GM23248 (cell line): ENCODE data around the gene ANKRD24. TPM values are rescaled to one million over a fixed set of nuclear protein-coding genes. Genes with fewer than 3 reads are reported as not detected.
"Not testable (repeated sequence)": the region's sequence is repeated elsewhere in the genome, so short reads cannot be mapped to it uniquely, and the experiment has no call there.

Experiments used
- DNase-seq: peaks from one replicate; pipeline ENCODE4 v3.0.0-alpha.2; 2015
- H2AFZ ChIP-seq: fragments of 200-600 bp; sonication (generic); 2 replicates; pipeline ENCODE4 v1.6.1; 2016; ENCODE audit warnings: antibody characterized with exemption
- H3F3A ChIP-seq: fragments of 200-600 bp; sonication (generic); 2 replicates; pipeline ENCODE4 v1.6.1; 2016; ENCODE audit warnings: mild to moderate bottlenecking, antibody characterized with exemption, mixed run types; ENCODE audit not compliant: insufficient read depth
- H3K27ac ChIP-seq: fragments of 200-600 bp; sonication (generic); 2 replicates; pipeline ENCODE4 v1.5.1; 2016; ENCODE audit warnings: mild to moderate bottlenecking
- H3K27me3 ChIP-seq: fragments of 200-600 bp; sonication (generic); replicated peaks from 2 replicates; pipeline ENCODE4 v1.6.1; 2016; ENCODE audit warnings: mild to moderate bottlenecking; ENCODE audit not compliant: insufficient read depth
- H3K36me3 ChIP-seq: fragments of 200-600 bp; sonication (generic); 2 replicates; pipeline ENCODE4 v1.6.1; 2016; ENCODE audit warnings: low read depth, mild to moderate bottlenecking
- H3K4me1 ChIP-seq: fragments of 200-600 bp; sonication (generic); 2 replicates; pipeline ENCODE4 v1.6.1; 2016; ENCODE audit warnings: mild to moderate bottlenecking; ENCODE audit not compliant: insufficient read depth
- H3K4me2 ChIP-seq: fragments of 200-600 bp; sonication (generic); one replicate; pipeline ENCODE4 v1.6.1; 2016; ENCODE audit warnings: mild to moderate bottlenecking; ENCODE audit not compliant: unreplicated experiment
- H3K4me3 ChIP-seq: fragments of 200-600 bp; sonication (generic); 2 replicates; pipeline ENCODE4 v1.5.1; 2016; ENCODE audit warnings: mild to moderate bottlenecking
- H3K79me2 ChIP-seq: fragments of 200-600 bp; sonication (generic); 2 replicates; pipeline ENCODE4 v1.6.1; 2016; ENCODE audit warnings: mild to moderate bottlenecking; ENCODE audit not compliant: insufficient read depth
- H3K9ac ChIP-seq: fragments of 200-600 bp; sonication (generic); 2 replicates; pipeline ENCODE4 v1.6.1; 2016; ENCODE audit warnings: mild to moderate bottlenecking
- H3K9me2 ChIP-seq: fragments of 200-600 bp; sonication (generic); 2 replicates; pipeline ENCODE4 v1.6.1; 2016; ENCODE audit warnings: mixed run types, mild to moderate bottlenecking, moderate library complexity; ENCODE audit not compliant: insufficient read depth
- H3K9me3 ChIP-seq: fragments of 200-600 bp; sonication (generic); one replicate; pipeline ENCODE4 v1.6.1; 2017; ENCODE audit warnings: low read depth
- H4K20me1 ChIP-seq: fragments of 200-600 bp; sonication (generic); 2 replicates; pipeline ENCODE4 v1.6.0; 2016; ENCODE audit not compliant: insufficient read depth
- EZH2 ChIP-seq: fragments of 200-600 bp; sonication (generic); IDR thresholded peaks from 2 replicates; pipeline ENCODE4 v1.6.1; 2018; ENCODE audit warnings: antibody characterized with exemption, mild to moderate bottlenecking; ENCODE audit not compliant: insufficient read depth, poor library complexity, severe bottlenecking
- EZH2phosphoT487 ChIP-seq: fragments of 200-600 bp; sonication (generic); IDR thresholded peaks from 2 replicates; pipeline ENCODE4 v1.6.1; 2018; ENCODE audit warnings: antibody characterized with exemption, moderate library complexity, mild to moderate bottlenecking, low read depth; ENCODE audit not compliant: insufficient read depth
- WGBS, 2 experiments: methylation state at CpG; one replicate each; pipeline ENCODE4 v1.1.6; 2015 to 2017; ENCODE audit warnings: low lambda C conversion rate in 2 of 2, low coverage in 1 of 2; ENCODE audit errors: missing lambda C conversion rate in 2 of 2; 5-methylcytosine and 5-hydroxymethylcytosine counted together
- in situ Hi-C: fragments of 300-500 bp; cut with MboI; formaldehyde crosslinking; loops from 2 replicates; pipeline ENCODE4 v1.15.0; 2020
- polyA plus RNA-seq: library from polyadenylated mRNA; unstranded; fragments of >200 nt; fragmentation: Nextera tagmentation; extraction: Ambion mirVana; gene quantifications from 2 replicates; pipeline ENCODE4 v1.2.1, GENCODE V29; 2016
- total RNA-seq: library from RNA; depleted of rRNA; stranded (reverse); fragments of >200 nt; shearing (Covaris generic); gene quantifications from 2 replicates; pipeline ENCODE4 v1.2.3, GENCODE V29; 2014; rRNA removed

Gene ANKRD24
- total and polyA plus RNA-seq, 2 experiments from 2014 or later = 0.46 to 0.54 TPM

GRCh38 chr19:4268816-4269430, 86.4 kb downstream of the ANKRD24 start:
- Histone ChIP-seq H3K27me3 (no peaks in the 10 kb centered on the region), H4K20me1 (no peaks in the 10 kb centered on the region), H3F3A (no peaks in the 10 kb centered on the region), H3K9ac (no peak overlapping the region), H3K9me3 (no peaks in the 10 kb centered on the region), H3K4me3 (no peak overlapping the region), H3K36me3 (0 out of 2 replicates have a peak, but pooled peaks cover 4% of the 10 kb centered on the region), H3K9me2 (no peaks in the 10 kb centered on the region), H3K4me1 (no peaks in the 10 kb centered on the region), H3K4me2 (no peak overlapping the region), H2AFZ (no peak overlapping the region), H3K79me2 (no peaks in the 10 kb centered on the region), H3K27ac (no peak overlapping the region)
- DNase-seq = no peak
- TF ChIP-seq EZH2phosphoT487 = no peak
- TF ChIP-seq EZH2 = no peak
- WGBS, 2 experiments = 86 to 88% methylated on average over 13 of the region's 13 CpGs
- in situ Hi-C loops = no loop called here

DNA sequence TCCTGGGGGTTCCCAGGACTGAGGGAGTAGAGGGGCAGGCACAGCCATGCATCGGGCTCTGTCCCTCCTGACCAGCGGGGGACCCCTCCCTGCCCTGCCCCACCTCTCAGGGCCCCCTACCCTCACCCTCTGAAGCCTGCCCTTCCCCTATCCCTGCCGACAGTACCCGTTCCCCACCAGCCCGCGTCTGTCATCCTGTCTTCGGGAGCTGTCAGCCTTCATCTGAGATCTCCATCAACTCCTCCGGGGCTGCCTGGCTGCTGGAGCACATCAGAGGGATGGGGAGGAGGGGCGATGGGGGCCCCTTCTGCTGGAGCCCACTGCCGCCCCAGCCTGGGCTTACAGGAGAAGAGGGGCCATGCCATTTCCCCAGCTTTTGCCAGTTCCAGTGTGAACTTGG, 90.4 kb downstream of the ANKRD24 start:
- Histone ChIP-seq H3K36me3 (no peaks in the 10 kb centered on the region), H3K27ac (no peak overlapping the region), H3K27me3 (peaks cover 5% of the 10 kb centered on the region), H3K9me3 (no peaks in the 10 kb centered on the region), H3K4me1 (no peaks in the 10 kb centered on the region), H3K9me2 (no peaks in the 10 kb centered on the region), H3K79me2 (no peaks in the 10 kb centered on the region), H4K20me1 (no peaks in the 10 kb centered on the region), H3K4me2 (no peak overlapping the region), H2AFZ (no peak overlapping the region), H3K9ac (no peak overlapping the region), H3K4me3 (no peak overlapping the region), H3F3A (no peaks in the 10 kb centered on the region)
- 56 to 58% methylated on average over 9 to 10 of the region's 10 CpGs for WGBS, 2 experiments
- TF ChIP-seq EZH2 (no peak), EZH2phosphoT487 (no peak)
- no peak for DNase-seq
- in situ Hi-C loops = no loop called here

DNA sequence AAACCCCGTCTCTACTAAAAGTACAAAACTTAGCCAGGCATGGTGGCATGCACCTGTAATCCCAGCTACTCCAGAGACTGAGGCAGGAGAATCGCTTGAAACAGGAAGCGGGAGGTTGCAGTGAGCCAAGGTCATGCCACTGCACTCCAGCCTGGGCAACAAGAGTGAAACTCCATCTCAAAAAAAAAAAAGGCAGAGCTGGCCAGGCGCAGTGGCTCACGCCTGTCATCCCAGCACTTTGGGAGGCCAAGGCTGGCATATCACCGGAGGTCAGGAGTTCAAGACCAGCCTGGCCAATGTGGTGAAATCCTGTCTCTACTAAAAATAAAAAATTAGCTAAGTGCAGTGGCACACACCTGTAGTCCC, 91.8 kb downstream of the ANKRD24 start:
- H3K4me2 ChIP-seq, H3K27me3 ChIP-seq, H4K20me1 ChIP-seq, H2AFZ ChIP-seq, H3K9me3 ChIP-seq, in situ Hi-C loops, H3K79me2 ChIP-seq, H3K9me2 ChIP-seq, H3K4me1 ChIP-seq, H3K4me3 ChIP-seq, H3K9ac ChIP-seq, H3F3A ChIP-seq, H3K27ac ChIP-seq, DNase-seq, H3K36me3 ChIP-seq: not testable (repeated sequence)
- 68% methylated on average over 6 of the region's 6 CpGs for WGBS, 2 experiments

Other genes with a start within 250 kb of the ANKRD24 start
- gene NMRK2, start 249.6 kb upstream of the ANKRD24 start, total RNA-seq = not detected in 2 replicates
- gene NMRK2, start 249.6 kb upstream of the ANKRD24 start, polyA plus RNA-seq = not detected in 2 replicates
- 167 and 194 TPM in 2 replicates for gene DAPK3, start 211.6 kb upstream of the ANKRD24 start, total RNA-seq
- 47.6 and 51.1 TPM in 2 replicates for gene DAPK3, start 211.6 kb upstream of the ANKRD24 start, polyA plus RNA-seq
- 2,755 and 2,906 TPM in 2 replicates for gene EEF2, start 197.2 kb upstream of the ANKRD24 start, total RNA-seq
- gene EEF2, start 197.2 kb upstream of the ANKRD24 start, polyA plus RNA-seq = 326 and 331 TPM in 2 replicates
- gene PIAS4, start 175.0 kb upstream of the ANKRD24 start, total RNA-seq = 16.8 and 21.0 TPM in 2 replicates
- gene PIAS4, start 175.0 kb upstream of the ANKRD24 start, polyA plus RNA-seq = 6.9 and 9.1 TPM in 2 replicates
- 33.6 and 41.3 TPM in 2 replicates for gene ZBTB7A, start 115.8 kb upstream of the ANKRD24 start, total RNA-seq
- 17.8 and 20.6 TPM in 2 replicates for gene ZBTB7A, start 115.8 kb upstream of the ANKRD24 start, polyA plus RNA-seq
- 162 and 212 TPM in 2 replicates for gene MAP2K2, start 58.6 kb upstream of the ANKRD24 start, total RNA-seq
- 32.3 and 47.0 TPM in 2 replicates for gene MAP2K2, start 58.6 kb upstream of the ANKRD24 start, polyA plus RNA-seq
- not detected in 2 replicates for gene CREB3L3, start 29.1 kb upstream of the ANKRD24 start, total RNA-seq
- gene CREB3L3, start 29.1 kb upstream of the ANKRD24 start, polyA plus RNA-seq = not detected in 2 replicates
- 12.0 and 14.4 TPM in 2 replicates for gene SIRT6, start 126 bp upstream of the ANKRD24 start, total RNA-seq
- 19.6 and 20.0 TPM in 2 replicates for gene SIRT6, start 126 bp upstream of the ANKRD24 start, polyA plus RNA-seq
- gene EBI3, start 46.8 kb downstream of the ANKRD24 start, total RNA-seq = 0.76 TPM in 1 of 2 replicates, not detected in the other
- 0.56 and 1.1 TPM in 2 replicates for gene EBI3, start 46.8 kb downstream of the ANKRD24 start, polyA plus RNA-seq
- 17.3 and 20.1 TPM in 2 replicates for gene YJU2, start 64.4 kb downstream of the ANKRD24 start, total RNA-seq
- 10.6 and 12.9 TPM in 2 replicates for gene YJU2, start 64.4 kb downstream of the ANKRD24 start, polyA plus RNA-seq
- not detected in 2 replicates for gene SHD, start 96.6 kb downstream of the ANKRD24 start, total RNA-seq
- gene SHD, start 96.6 kb downstream of the ANKRD24 start, polyA plus RNA-seq = not detected in 2 replicates
- not detected in 2 replicates for gene TMIGD2, start 119.7 kb downstream of the ANKRD24 start, total RNA-seq
- gene TMIGD2, start 119.7 kb downstream of the ANKRD24 start, polyA plus RNA-seq = not detected in 2 replicates
- 5.8 and 16.2 TPM in 2 replicates for gene FSD1, start 121.9 kb downstream of the ANKRD24 start, total RNA-seq
- gene FSD1, start 121.9 kb downstream of the ANKRD24 start, polyA plus RNA-seq = 5.8 TPM in 2 replicates
- gene STAP2, start 156.1 kb downstream of the ANKRD24 start, total RNA-seq = 1.8 and 6.4 TPM in 2 replicates
- 1.7 TPM in 2 replicates for gene STAP2, start 156.1 kb downstream of the ANKRD24 start, polyA plus RNA-seq
- gene MPND, start 160.9 kb downstream of the ANKRD24 start, total RNA-seq = 3.0 and 6.2 TPM in 2 replicates
- gene MPND, start 160.9 kb downstream of the ANKRD24 start, polyA plus RNA-seq = 5.0 and 8.4 TPM in 2 replicates
- 114 and 141 TPM in 2 replicates for gene SH3GL1, start 217.9 kb downstream of the ANKRD24 start, total RNA-seq
- gene SH3GL1, start 217.9 kb downstream of the ANKRD24 start, polyA plus RNA-seq = 151 and 159 TPM in 2 replicates
- gene CHAF1A, start 220.0 kb downstream of the ANKRD24 start, total RNA-seq = 9.1 and 11.6 TPM in 2 replicates
- gene CHAF1A, start 220.0 kb downstream of the ANKRD24 start, polyA plus RNA-seq = 11.9 and 12.6 TPM in 2 replicates